T47D (cell line): ENCODE results near the gene PHC3.
A peak's percentile ranks its signal among the peaks of the same experiment; 100 is the strongest.

Source experiments
- DNase-seq, 2 experiments: peaks; one replicate each; pipeline versions ENCODE4 v3.0.0 to v3.0.0-alpha.2; 2011 to 2012; ENCODE audit warnings: low read depth in 1 of 2, low spot score in 1 of 2
- JUND ChIP-seq: IDR thresholded peaks from 2 replicates; pipeline ENCODE4 v1.6.1; 2012; ENCODE audit warnings: low read depth
- in situ Hi-C: cut with HindIII; loops from 2 replicates; pipeline ENCODE4 v1.10.0; 2016; ENCODE audit warnings: low sequenced_read_pairs, low pct_unique_long_range_greater_than_20kb

The PHC3 gene

GRCh38 chr3:170075441-170076091, 106.0 kb downstream of the PHC3 start:
- TF ChIP-seq JUND, result no peak
- in situ Hi-C loops, result no loop called here
- DNase-seq, result no peak

- in situ Hi-C loops, result no loop called here
- DNase-seq, result no peak
- TF ChIP-seq JUND, result no peak
These were observed 117.4 kb downstream of the PHC3 start for GRCh38 chr3:170064108-170064507.

GRCh38 chr3:170063691-170064090, 117.8 kb downstream of the PHC3 start:
- no peak for TF ChIP-seq JUND
- no peak for DNase-seq
- in situ Hi-C loops, result no loop called here

- DNase-seq, result no peak
- in situ Hi-C loops, result no loop called here
- no peak for TF ChIP-seq JUND
These were observed 118.8 kb downstream of the PHC3 start for GRCh38 chr3:170062769-170063168.

GRCh38 chr3:170062068-170062467, 119.5 kb downstream of the PHC3 start:
- no peak for DNase-seq
- no peak for TF ChIP-seq JUND
- in situ Hi-C loops, result no loop called here

- DNase-seq, result no peak
- in situ Hi-C loops, result no loop called here
- TF ChIP-seq JUND, result no peak
These were observed 122.1 kb downstream of the PHC3 start for GRCh38 chr3:170059447-170059846.

GRCh38 chr3:170058127-170058526, 123.4 kb downstream of the PHC3 start:
- DNase-seq, result no peak
- TF ChIP-seq JUND, result no peak
- in situ Hi-C loops, result no loop called here

- in situ Hi-C loops, result no loop called here
- DNase-seq, result no peak
- no peak for TF ChIP-seq JUND
These were observed 124.0 kb downstream of the PHC3 start for GRCh38 chr3:170057550-170057949.

- DNase-seq, result no peak
- no peak for TF ChIP-seq JUND
- in situ Hi-C loops, result no loop called here
These were observed 124.7 kb downstream of the PHC3 start for GRCh38 chr3:170056710-170057454.

GRCh38 chr3:170055209-170055608, 126.3 kb downstream of the PHC3 start:
- TF ChIP-seq JUND, result no peak
- in situ Hi-C loops, result no loop called here
- DNase-seq, result no peak

GRCh38 chr3:170054204-170054603, 127.3 kb downstream of the PHC3 start:
- in situ Hi-C loops, result no loop called here

GRCh38 chr3:170052398-170052797, 129.1 kb downstream of the PHC3 start:
- DNase-seq, result no peak
- TF ChIP-seq JUND, result no peak
- in situ Hi-C loops, result no loop called here

More at GRCh38 chr3:170054204-170054603, 127.3 kb downstream of the PHC3 start:
- peak in 1 of 2 experiments; percentile 66 for DNase-seq
- TF ChIP-seq JUND, result no peak

- TF ChIP-seq JUND, result no peak
- no peak for DNase-seq
- in situ Hi-C loops, result no loop called here
These were observed 130.8 kb downstream of the PHC3 start for GRCh38 chr3:170050753-170051152.
